Measurements from ENCODE around the gene FARS2.
"Not testable (repeated sequence)": the region's sequence is repeated elsewhere in the genome, so short reads cannot be mapped to it uniquely, and the experiment has no call there.

Gene FARS2

DNA sequence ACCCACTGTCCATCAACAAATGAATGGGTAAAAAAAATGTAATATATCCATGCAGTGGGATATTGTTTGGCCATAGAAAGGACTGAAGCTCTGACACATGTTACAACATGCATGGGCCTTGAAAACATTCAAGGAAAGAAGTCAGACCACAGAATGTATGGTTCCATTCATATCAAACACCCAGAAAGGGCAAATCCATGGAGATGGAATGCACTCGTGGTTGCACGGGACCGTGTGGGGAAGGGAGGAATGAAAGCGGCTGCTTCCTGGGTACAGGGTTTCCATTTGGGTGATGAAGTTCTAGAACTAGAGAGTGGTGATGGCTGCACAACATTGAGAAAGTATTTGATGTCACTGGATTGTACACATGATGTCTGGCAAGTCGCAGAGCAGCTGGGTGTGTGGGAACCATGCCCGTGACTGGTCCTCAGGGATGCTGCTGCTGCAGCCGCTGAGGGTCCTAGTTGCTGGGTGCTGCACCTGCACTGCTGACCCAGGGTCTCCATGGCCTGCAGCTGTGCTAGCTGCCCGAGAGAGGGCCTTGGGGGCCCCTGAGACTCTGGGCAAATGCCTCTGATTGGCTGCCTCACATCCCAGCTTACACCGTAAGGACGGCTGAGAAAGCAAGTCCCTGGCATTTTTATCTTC is 525.1 kb downstream of the FARS2 start:
- Histone ChIP-seq H3K4me1 (ENCODE audit: insufficient read depth, low read length) (no peaks in the 10 kb centered on the region), H3K27ac (ENCODE audit: low read depth, low read length) (no peak overlapping the region)

GRCh38 chr6:5786969-5787720 is 525.8 kb downstream of the FARS2 start:
- Histone ChIP-seq H3K4me1 (ENCODE audit: insufficient read depth, low read length) (no peaks in the 10 kb centered on the region), H3K9ac (ENCODE audit: low read length) (no peak overlapping the region), H3K36me3 (ENCODE audit: insufficient read depth, low read length) (no peaks in the 10 kb centered on the region), H3K27ac (ENCODE audit: low read depth, low read length) (no peak overlapping the region), H3K4me3 (ENCODE audit: low read depth in 1 of 2, low read length in 2 of 2) (no peak overlapping the region), H3K27me3 (ENCODE audit: control insufficient read depth in 1 of 2, insufficient read depth in 2 of 2, low read length in 2 of 2) (no peaks in the 10 kb centered on the region), H3K9me3 (ENCODE audit: low read length) (no peaks in the 10 kb centered on the region)

More for the DNA sequence above, 525.1 kb downstream of the FARS2 start:
- no peak overlapping the region for H3K4me3 ChIP-seq (ENCODE audit: low read depth in 1 of 2, low read length in 2 of 2)
- no peaks in the 10 kb centered on the region for H3K27me3 ChIP-seq (ENCODE audit: control insufficient read depth in 1 of 2, insufficient read depth in 2 of 2, low read length in 2 of 2)
- H3K9ac ChIP-seq (ENCODE audit: low read length): no peak overlapping the region
- no peaks in the 10 kb centered on the region for H3K36me3 ChIP-seq (ENCODE audit: insufficient read depth, low read length)
- H3K9me3 ChIP-seq (ENCODE audit: low read length): no peaks in the 10 kb centered on the region

GRCh38 chr6:5789426-5789825 is 528.1 kb downstream of the FARS2 start:
- H3K4me1 ChIP-seq (ENCODE audit: insufficient read depth, low read length); H3K27ac ChIP-seq (ENCODE audit: low read depth, low read length): not testable (repeated sequence)

DNA sequence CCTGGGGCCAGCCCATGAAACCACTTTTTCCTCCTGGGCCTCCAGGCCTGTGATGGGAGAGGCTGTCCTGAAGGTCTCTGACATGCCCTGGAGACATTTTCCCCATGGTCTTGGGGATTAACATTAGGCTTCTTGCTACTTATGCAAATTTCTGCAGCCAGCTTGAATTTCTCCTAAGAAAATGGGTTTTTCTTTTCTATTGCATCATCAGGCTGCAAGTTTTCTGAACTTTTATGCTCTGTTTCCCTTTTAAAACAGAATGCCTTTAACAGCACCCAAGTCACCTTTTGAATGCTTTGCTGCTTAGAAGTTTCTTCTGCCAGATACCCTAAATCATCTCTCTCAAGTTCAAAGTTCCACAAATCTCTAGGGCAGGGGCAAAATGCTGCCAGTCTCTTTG is 535.2 kb downstream of the FARS2 start:
- not testable (repeated sequence) for H3K9ac ChIP-seq (ENCODE audit: low read length); H3K27me3 ChIP-seq (ENCODE audit: control insufficient read depth in 1 of 2, insufficient read depth in 2 of 2, low read length in 2 of 2); H3K4me1 ChIP-seq (ENCODE audit: insufficient read depth, low read length); H3K27ac ChIP-seq (ENCODE audit: low read depth, low read length); H3K36me3 ChIP-seq (ENCODE audit: insufficient read depth, low read length); H3K4me3 ChIP-seq (ENCODE audit: low read depth in 1 of 2, low read length in 2 of 2); H3K9me3 ChIP-seq (ENCODE audit: low read length)

More at GRCh38 chr6:5789426-5789825, 528.1 kb downstream of the FARS2 start:
- not testable (repeated sequence) for H3K4me3 ChIP-seq (ENCODE audit: low read depth in 1 of 2, low read length in 2 of 2); H3K27me3 ChIP-seq (ENCODE audit: control insufficient read depth in 1 of 2, insufficient read depth in 2 of 2, low read length in 2 of 2); H3K9me3 ChIP-seq (ENCODE audit: low read length); H3K9ac ChIP-seq (ENCODE audit: low read length); H3K36me3 ChIP-seq (ENCODE audit: insufficient read depth, low read length)

- not testable (repeated sequence) for H3K27me3 ChIP-seq (ENCODE audit: control insufficient read depth in 1 of 2, insufficient read depth in 2 of 2, low read length in 2 of 2); H3K4me3 ChIP-seq (ENCODE audit: low read depth in 1 of 2, low read length in 2 of 2); H3K27ac ChIP-seq (ENCODE audit: low read depth, low read length); H3K9me3 ChIP-seq (ENCODE audit: low read length); H3K4me1 ChIP-seq (ENCODE audit: insufficient read depth, low read length); H3K9ac ChIP-seq (ENCODE audit: low read length); H3K36me3 ChIP-seq (ENCODE audit: insufficient read depth, low read length)
Observed at GRCh38 chr6:5806406-5806805, 545.1 kb downstream of the FARS2 start.

DNA sequence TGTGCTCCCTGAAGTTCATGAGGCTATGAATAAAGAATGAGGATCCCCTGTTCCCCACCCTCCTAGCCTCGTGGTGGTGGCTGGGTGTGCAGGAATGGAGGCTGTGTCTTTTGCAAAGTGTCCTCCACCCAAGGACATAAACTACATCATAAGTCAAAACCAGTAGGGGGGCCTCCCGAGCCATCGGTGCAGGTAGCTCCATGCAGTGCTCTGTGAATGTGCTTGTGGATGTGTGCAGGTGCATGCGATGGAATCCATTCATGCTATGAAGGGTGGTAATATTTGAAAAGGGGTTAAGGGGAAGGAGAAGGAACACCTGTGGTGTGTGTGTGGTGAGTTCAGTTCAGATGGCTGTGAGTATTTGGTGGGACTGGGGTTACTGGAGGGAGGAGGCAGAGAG is 548.1 kb downstream of the FARS2 start:
- no peak overlapping the region for H3K27ac ChIP-seq (ENCODE audit: low read depth, low read length)
- H3K9me3 ChIP-seq (ENCODE audit: low read length): no peaks in the 10 kb centered on the region
- no peaks in the 10 kb centered on the region for H3K27me3 ChIP-seq (ENCODE audit: control insufficient read depth in 1 of 2, insufficient read depth in 2 of 2, low read length in 2 of 2)
- no peak overlapping the region for H3K9ac ChIP-seq (ENCODE audit: low read length)
- H3K4me3 ChIP-seq (ENCODE audit: low read depth in 1 of 2, low read length in 2 of 2): no peak overlapping the region
- H3K36me3 ChIP-seq (ENCODE audit: insufficient read depth, low read length): no peaks in the 10 kb centered on the region
- H3K4me1 ChIP-seq (ENCODE audit: insufficient read depth, low read length): no peaks in the 10 kb centered on the region

DNA sequence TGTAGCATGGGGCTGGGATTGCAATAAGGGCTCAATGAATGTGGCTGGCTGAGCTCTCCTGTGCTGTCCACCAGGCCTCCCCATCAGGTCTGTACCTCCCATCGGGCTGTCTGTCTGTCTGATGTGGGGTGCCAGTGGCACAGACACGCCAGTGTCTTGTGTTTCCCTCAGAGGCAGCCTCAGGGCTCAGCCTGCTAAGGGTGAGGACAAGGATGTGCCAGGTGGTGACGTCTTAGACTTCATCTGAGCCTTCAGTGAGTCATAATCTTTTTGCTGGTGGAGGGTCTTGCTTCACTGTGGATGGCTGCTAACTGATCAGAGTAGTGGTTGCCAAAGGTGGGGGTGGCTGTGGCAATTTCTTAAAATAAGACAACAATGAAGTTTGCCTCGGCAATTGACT is 550.7 kb downstream of the FARS2 start:
- Histone ChIP-seq H3K4me3 (ENCODE audit: low read depth in 1 of 2, low read length in 2 of 2) (no peak overlapping the region), H3K9ac (ENCODE audit: low read length) (no peak overlapping the region), H3K9me3 (ENCODE audit: low read length) (no peaks in the 10 kb centered on the region), H3K27ac (ENCODE audit: low read depth, low read length) (no peak overlapping the region), H3K27me3 (ENCODE audit: control insufficient read depth in 1 of 2, insufficient read depth in 2 of 2, low read length in 2 of 2) (no peaks in the 10 kb centered on the region), H3K4me1 (ENCODE audit: insufficient read depth, low read length) (no peaks in the 10 kb centered on the region), H3K36me3 (ENCODE audit: insufficient read depth, low read length) (no peaks in the 10 kb centered on the region)

DNA sequence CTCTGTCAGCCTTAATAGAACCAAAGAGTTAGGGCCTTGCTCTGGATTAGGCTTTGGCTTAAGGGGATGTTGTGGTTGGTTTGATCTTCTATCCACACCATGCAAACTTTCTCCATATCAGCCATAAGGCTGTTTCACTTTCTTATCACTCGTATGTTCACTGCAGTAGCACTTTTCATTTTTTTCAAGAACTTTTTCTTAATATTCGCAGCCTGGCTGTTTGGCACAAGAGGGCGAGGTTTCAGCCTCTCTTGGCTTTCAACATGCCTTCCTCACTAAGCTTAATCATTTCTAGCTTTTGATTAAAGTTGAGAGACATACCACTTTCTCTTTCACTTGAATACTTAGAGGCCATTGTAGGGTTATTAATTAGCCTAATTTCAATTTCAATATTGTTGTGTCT is 552.3 kb downstream of the FARS2 start:
- no peaks in the 10 kb centered on the region for H3K9me3 ChIP-seq (ENCODE audit: low read length)
- no peaks in the 10 kb centered on the region for H3K27me3 ChIP-seq (ENCODE audit: control insufficient read depth in 1 of 2, insufficient read depth in 2 of 2, low read length in 2 of 2)
- no peak overlapping the region for H3K9ac ChIP-seq (ENCODE audit: low read length)
- no peak overlapping the region for H3K4me3 ChIP-seq (ENCODE audit: low read depth in 1 of 2, low read length in 2 of 2)
- H3K4me1 ChIP-seq (ENCODE audit: insufficient read depth, low read length): no peaks in the 10 kb centered on the region
- H3K36me3 ChIP-seq (ENCODE audit: insufficient read depth, low read length): no peaks in the 10 kb centered on the region
- no peak overlapping the region for H3K27ac ChIP-seq (ENCODE audit: low read depth, low read length)

DNA sequence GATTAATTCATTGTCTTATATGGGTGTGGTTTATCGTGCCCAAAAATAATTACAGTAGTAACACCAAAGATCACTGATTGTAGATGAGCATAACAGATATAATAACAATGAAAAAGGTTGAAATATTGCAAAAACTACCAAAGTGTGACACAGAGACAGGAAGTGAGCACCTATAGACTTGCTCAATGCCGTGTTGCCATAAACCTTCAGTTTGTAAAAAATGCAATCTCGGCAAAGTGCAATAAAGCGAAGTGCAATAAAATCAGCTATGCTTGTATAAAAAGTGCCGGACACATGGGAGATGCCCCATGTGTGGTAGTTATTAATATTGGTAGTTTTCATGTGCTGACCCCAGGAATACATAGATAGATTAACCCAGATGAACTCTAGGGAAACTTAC is 552.8 kb downstream of the FARS2 start:
- Histone ChIP-seq H3K9ac (ENCODE audit: low read length) (no peak overlapping the region), H3K4me1 (ENCODE audit: insufficient read depth, low read length) (no peaks in the 10 kb centered on the region), H3K4me3 (ENCODE audit: low read depth in 1 of 2, low read length in 2 of 2) (no peak overlapping the region), H3K27me3 (ENCODE audit: control insufficient read depth in 1 of 2, insufficient read depth in 2 of 2, low read length in 2 of 2) (no peaks in the 10 kb centered on the region), H3K9me3 (ENCODE audit: low read length) (no peaks in the 10 kb centered on the region), H3K36me3 (ENCODE audit: insufficient read depth, low read length) (no peaks in the 10 kb centered on the region), H3K27ac (ENCODE audit: low read depth, low read length) (no peak overlapping the region)

GRCh38 chr6:5814901-5815300 is 553.6 kb downstream of the FARS2 start:
- Histone ChIP-seq H3K27me3 (ENCODE audit: control insufficient read depth in 1 of 2, insufficient read depth in 2 of 2, low read length in 2 of 2) (no peaks in the 10 kb centered on the region), H3K36me3 (ENCODE audit: insufficient read depth, low read length) (no peaks in the 10 kb centered on the region), H3K9ac (ENCODE audit: low read length) (no peak overlapping the region), H3K27ac (ENCODE audit: low read depth, low read length) (no peak overlapping the region), H3K9me3 (ENCODE audit: low read length) (no peaks in the 10 kb centered on the region), H3K4me3 (ENCODE audit: low read depth in 1 of 2, low read length in 2 of 2) (no peak overlapping the region), H3K4me1 (ENCODE audit: insufficient read depth, low read length) (no peaks in the 10 kb centered on the region)

DNA sequence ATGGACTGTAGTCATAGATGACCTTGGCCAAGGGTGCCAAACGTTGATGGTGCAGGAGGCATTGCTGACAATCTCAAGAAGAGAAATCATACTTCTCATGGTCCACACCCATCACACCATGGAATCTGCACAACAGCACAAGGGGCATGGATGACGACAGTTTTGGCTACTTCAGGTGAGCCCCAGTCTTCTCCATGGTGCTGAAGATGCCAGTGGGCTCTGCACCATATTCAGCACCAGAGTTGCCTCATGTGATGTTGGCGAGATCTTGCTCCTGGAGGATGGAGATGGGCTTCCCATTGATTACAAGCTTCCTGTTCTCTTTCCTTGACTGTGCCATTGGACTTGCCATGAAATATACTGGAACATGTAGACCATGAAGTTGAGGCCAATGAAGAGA is 556.6 kb downstream of the FARS2 start:
- no peaks in the 10 kb centered on the region for H3K36me3 ChIP-seq (ENCODE audit: insufficient read depth, low read length)
- H3K27ac ChIP-seq (ENCODE audit: low read depth, low read length): no peak overlapping the region
- no peaks in the 10 kb centered on the region for H3K27me3 ChIP-seq (ENCODE audit: control insufficient read depth in 1 of 2, insufficient read depth in 2 of 2, low read length in 2 of 2)
- no peaks in the 10 kb centered on the region for H3K4me1 ChIP-seq (ENCODE audit: insufficient read depth, low read length)
- H3K9me3 ChIP-seq (ENCODE audit: low read length): no peaks in the 10 kb centered on the region
- no peak overlapping the region for H3K4me3 ChIP-seq (ENCODE audit: low read depth in 1 of 2, low read length in 2 of 2)
- no peak overlapping the region for H3K9ac ChIP-seq (ENCODE audit: low read length)

DNA sequence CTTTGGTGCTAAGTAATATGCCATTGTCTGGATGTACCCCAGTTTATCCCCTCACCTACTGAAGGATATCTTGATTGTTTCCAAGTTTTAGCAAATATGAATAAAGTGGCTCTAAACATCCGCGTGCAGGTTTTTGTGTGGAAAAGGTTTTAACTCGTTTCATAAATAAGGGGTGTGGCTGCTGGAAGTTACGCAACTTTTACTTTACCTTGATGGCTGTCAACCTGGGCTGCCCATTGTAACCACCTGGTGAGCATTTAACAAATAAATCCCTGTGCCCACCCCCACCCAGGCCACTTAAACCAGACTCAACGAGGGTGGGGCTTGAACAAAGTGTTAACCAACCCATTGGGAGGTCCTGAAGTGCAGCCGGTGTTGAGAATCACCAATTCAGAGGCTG is 557.6 kb downstream of the FARS2 start:
- H3K36me3 ChIP-seq (ENCODE audit: insufficient read depth, low read length): no peaks in the 10 kb centered on the region
- H3K9ac ChIP-seq (ENCODE audit: low read length): no peak overlapping the region
- H3K27me3 ChIP-seq (ENCODE audit: control insufficient read depth in 1 of 2, insufficient read depth in 2 of 2, low read length in 2 of 2): no peaks in the 10 kb centered on the region
- H3K9me3 ChIP-seq (ENCODE audit: low read length): no peaks in the 10 kb centered on the region
- H3K4me1 ChIP-seq (ENCODE audit: insufficient read depth, low read length): no peaks in the 10 kb centered on the region
- H3K27ac ChIP-seq (ENCODE audit: low read depth, low read length): no peak overlapping the region
- no peak overlapping the region for H3K4me3 ChIP-seq (ENCODE audit: low read depth in 1 of 2, low read length in 2 of 2)
